Right atrium auricular region (tissue), 2 donors: Measurements from ENCODE around the gene ZNF770. TPM values are rescaled to one million over a fixed set of nuclear protein-coding genes. Genes with fewer than 3 reads are reported as not detected.
"Not testable (repeated sequence)": the region's sequence is repeated elsewhere in the genome, so short reads cannot be mapped to it uniquely, and the experiment has no call there.

Experiments used
- DNase-seq: peaks from one replicate; pipeline ENCODE4 v3.0.0-alpha.2; 2019; ENCODE audit warnings: low spot score
- H3K27ac ChIP-seq, 2 donors: fragments of 200-600 bp; sonication (generic); 1 replicate in 1 of 2; 2 replicates in 1 of 2; pipeline ENCODE4 v1.5.1; 2016 to 2019
- H3K27me3 ChIP-seq, 2 donors: fragments of 200-600 bp; sonication (generic); one replicate each; pipeline versions ENCODE4 v1.5.1 to v1.6.0; 2017 to 2019
- H3K36me3 ChIP-seq: fragments of 200-600 bp; sonication (generic); one replicate; pipeline ENCODE4 v1.5.1; 2016
- H3K4me1 ChIP-seq, 2 donors: fragments of 200-600 bp; sonication (generic); one replicate each; pipeline versions ENCODE4 v1.5.1 to v1.6.0; 2017 to 2019
- H3K4me3 ChIP-seq, 2 donors: fragments of 200-600 bp; sonication (generic); 1 replicate in 1 of 2; 2 replicates in 1 of 2; pipeline ENCODE4 v1.5.1; 2017 to 2019; ENCODE audit warnings: mild to moderate bottlenecking in 1 of 2, moderate library complexity in 1 of 2
- H3K9me3 ChIP-seq, 2 donors: fragments of 200-600 bp; sonication (generic); one replicate each; pipeline ENCODE4 v1.5.1; 2019
- total RNA-seq, 2 donors: library from RNA; depleted of rRNA; stranded (reverse); fragments of >200 nt; gene quantifications; one replicate each; pipeline ENCODE4 v1.1.0, GENCODE V29; 2016
- TF ChIP-seq, protein P1 (sequence below), 2 donors: fragments of 200-600 bp; sonication (generic); IDR thresholded peaks; one replicate each; pipeline ENCODE4 v1.5.1; 2019; ENCODE audit warnings: antibody characterized with exemption in 2 of 2

Gene ZNF770
- total RNA-seq, 2 donors from 2014 or later: 17.6 to 35.4 TPM

GRCh38 chr15:34952481-34952880 lies 35.6 kb downstream of the ZNF770 start:
- H3K36me3 ChIP-seq: peaks cover 30% of the 10 kb centered on the region
- no peak for DNase-seq
- no peak overlapping the region for H3K27ac ChIP-seq
- TF ChIP-seq, protein P1, sequence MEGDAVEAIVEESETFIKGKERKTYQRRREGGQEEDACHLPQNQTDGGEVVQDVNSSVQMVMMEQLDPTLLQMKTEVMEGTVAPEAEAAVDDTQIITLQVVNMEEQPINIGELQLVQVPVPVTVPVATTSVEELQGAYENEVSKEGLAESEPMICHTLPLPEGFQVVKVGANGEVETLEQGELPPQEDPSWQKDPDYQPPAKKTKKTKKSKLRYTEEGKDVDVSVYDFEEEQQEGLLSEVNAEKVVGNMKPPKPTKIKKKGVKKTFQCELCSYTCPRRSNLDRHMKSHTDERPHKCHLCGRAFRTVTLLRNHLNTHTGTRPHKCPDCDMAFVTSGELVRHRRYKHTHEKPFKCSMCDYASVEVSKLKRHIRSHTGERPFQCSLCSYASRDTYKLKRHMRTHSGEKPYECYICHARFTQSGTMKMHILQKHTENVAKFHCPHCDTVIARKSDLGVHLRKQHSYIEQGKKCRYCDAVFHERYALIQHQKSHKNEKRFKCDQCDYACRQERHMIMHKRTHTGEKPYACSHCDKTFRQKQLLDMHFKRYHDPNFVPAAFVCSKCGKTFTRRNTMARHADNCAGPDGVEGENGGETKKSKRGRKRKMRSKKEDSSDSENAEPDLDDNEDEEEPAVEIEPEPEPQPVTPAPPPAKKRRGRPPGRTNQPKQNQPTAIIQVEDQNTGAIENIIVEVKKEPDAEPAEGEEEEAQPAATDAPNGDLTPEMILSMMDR (IDR thresholded peaks at IDR 0.05): no peak
- no peaks in the 10 kb centered on the region for H3K4me1 ChIP-seq
- H3K9me3 ChIP-seq: no peaks in the 10 kb centered on the region
- H3K4me3 ChIP-seq: no peak overlapping the region
- H3K27me3 ChIP-seq: no peaks in the 10 kb centered on the region

GRCh38 chr15:34951993-34952392 lies 36.1 kb downstream of the ZNF770 start:
- Histone ChIP-seq H3K27ac (no peak overlapping the region), H3K4me1 (no peaks in the 10 kb centered on the region), H3K36me3 (peaks cover 31% of the 10 kb centered on the region), H3K4me3 (no peak overlapping the region), H3K27me3 (no peaks in the 10 kb centered on the region), H3K9me3 (no peaks in the 10 kb centered on the region)
- no peak for DNase-seq
- TF ChIP-seq, protein P1 (IDR thresholded peaks at IDR 0.05): no peak

DNA sequence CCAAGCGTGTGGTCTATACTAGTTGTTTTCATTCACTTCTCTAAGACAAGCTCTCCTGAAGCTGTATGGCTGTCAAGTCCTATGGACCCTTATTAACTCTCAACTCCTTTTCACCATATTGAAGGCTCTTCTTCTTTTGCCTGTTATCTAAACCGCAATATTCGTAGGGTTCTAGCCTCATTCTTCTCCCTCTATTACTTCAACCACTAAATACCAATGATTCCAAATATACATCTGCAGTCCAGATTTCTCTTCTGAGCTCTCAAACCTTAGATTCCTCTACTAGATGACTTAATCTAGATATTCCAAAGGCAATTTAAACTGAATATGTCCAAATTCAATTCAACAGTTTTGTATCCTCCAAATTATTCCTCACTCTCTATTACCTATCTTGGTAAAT lies 43.2 kb downstream of the ZNF770 start:
- Histone ChIP-seq H3K36me3 (peaks cover 34% of the 10 kb centered on the region), H3K4me1 (no peaks in the 10 kb centered on the region), H3K27ac (no peak overlapping the region), H3K27me3 (no peaks in the 10 kb centered on the region), H3K9me3 (no peaks in the 10 kb centered on the region), H3K4me3 (no peak overlapping the region)
- TF ChIP-seq, protein P1 (IDR thresholded peaks at IDR 0.05): no peak
- no peak for DNase-seq

- TF ChIP-seq, protein P1 (IDR thresholded peaks at IDR 0.05): no peak
- no peak overlapping the region for H3K4me3 ChIP-seq
- H3K27me3 ChIP-seq: no peaks in the 10 kb centered on the region
- DNase-seq: no peak
- H3K36me3 ChIP-seq: peaks cover 40% of the 10 kb centered on the region
- no peak overlapping the region for H3K27ac ChIP-seq
- H3K4me1 ChIP-seq: no peaks in the 10 kb centered on the region
- H3K9me3 ChIP-seq: no peaks in the 10 kb centered on the region
These were observed 44.4 kb downstream of the ZNF770 start for GRCh38 chr15:34943711-34944110.

GRCh38 chr15:34943264-34943663 lies 44.8 kb downstream of the ZNF770 start:
- H3K9me3 ChIP-seq, DNase-seq, H3K4me3 ChIP-seq, H3K27ac ChIP-seq, H3K27me3 ChIP-seq, H3K4me1 ChIP-seq: not testable (repeated sequence)
- H3K36me3 ChIP-seq: peaks cover 40% of the 10 kb centered on the region

- Histone ChIP-seq H3K9me3 (no peaks in the 10 kb centered on the region), H3K27ac (no peak overlapping the region), H3K27me3 (no peaks in the 10 kb centered on the region), H3K36me3 (peaks cover 41% of the 10 kb centered on the region), H3K4me3 (no peak overlapping the region), H3K4me1 (no peaks in the 10 kb centered on the region)
- TF ChIP-seq, protein P1 (IDR thresholded peaks at IDR 0.05): no peak
- DNase-seq: no peak
These were observed 45.7 kb downstream of the ZNF770 start for GRCh38 chr15:34942363-34942762.
